G401 (cell line): Measurements from ENCODE around the gene COQ8B. TPM values are rescaled to one million over a fixed set of nuclear protein-coding genes. Genes with fewer than 3 reads are reported as not detected.

Experiments used
- DNase-seq: peaks from one replicate; pipeline ENCODE4 v3.0.0-alpha.2; 2015; ENCODE audit warnings: low spot score
- in situ Hi-C: cut with HindIII; loops from 2 replicates; pipeline ENCODE4 v1.10.0; 2016; ENCODE audit warnings: low sequenced_read_pairs, mixed read lengths
- total RNA-seq: library from RNA; depleted of rRNA; stranded (reverse); fragments of >200 nt; shearing (Covaris generic); gene quantifications from 2 replicates; pipeline ENCODE4 v1.2.3, GENCODE V29; 2014

Gene COQ8B
- total RNA-seq, 1 experiment from 2014 or later, result 58.6 TPM

GRCh38 chr19:40721140-40721486 lies 4.4 kb upstream of the COQ8B start:
- DNase-seq, result no peak
- in situ Hi-C loops, result no loop called here

- in situ Hi-C loops, result no loop called here
- DNase-seq, result no peak
Measured at GRCh38 chr19:40719414-40719894, 2.8 kb upstream of the COQ8B start.

- in situ Hi-C loops, result no loop called here
- DNase-seq, result peak; percentile 46
Measured at GRCh38 chr19:40718774-40719391, 2.2 kb upstream of the COQ8B start.

DNA sequence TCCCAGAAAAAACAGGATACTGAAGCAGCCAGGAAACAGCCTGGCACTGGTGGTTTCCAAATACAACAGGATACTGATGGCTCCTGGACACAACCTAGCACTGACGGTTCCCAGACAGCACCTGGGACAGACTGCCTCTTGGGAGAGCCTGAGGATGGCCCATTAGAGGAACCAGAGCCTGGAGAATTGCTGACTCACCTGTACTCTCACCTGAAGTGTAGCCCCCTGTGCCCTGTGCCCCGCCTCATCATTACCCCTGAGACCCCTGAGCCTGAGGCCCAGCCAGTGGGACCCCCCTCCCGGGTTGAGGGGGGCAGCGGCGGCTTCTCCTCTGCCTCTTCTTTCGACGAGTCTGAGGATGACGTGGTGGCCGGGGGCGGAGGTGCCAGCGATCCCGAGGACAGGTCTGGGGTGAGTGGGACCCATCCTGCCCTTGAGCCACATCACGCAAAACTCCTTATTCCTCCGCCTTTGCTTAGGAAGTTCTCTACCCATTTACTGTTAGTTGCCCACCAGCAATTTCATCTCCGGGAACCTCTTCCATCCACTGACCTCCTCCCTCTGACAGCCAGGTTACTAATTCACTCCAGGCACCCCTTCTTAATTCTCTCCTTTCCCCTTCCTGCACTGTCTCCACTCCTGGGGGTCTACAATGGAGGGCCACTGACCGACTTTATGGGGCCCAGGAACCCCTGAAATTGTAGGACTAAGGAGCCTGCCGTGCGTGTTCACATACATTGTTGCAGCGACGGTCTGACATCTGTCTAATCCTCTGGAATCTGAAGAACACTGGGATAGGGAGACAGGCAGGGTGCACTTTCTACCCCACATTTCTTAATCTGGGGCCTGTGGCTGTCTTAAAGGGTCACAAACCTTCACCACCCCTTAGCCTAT lies 1.4 kb upstream of the COQ8B start:
- DNase-seq, result no peak
- in situ Hi-C loops, result no loop called here

GRCh38 chr19:40717325-40717879 lies 716 bp upstream of the COQ8B start:
- DNase-seq, result no peak
- in situ Hi-C loops, result no loop called here

GRCh38 chr19:40716031-40716481 lies 630 bp downstream of the COQ8B start:
- no peak for DNase-seq
- in situ Hi-C loops, result no loop called here

- DNase-seq, result peak; percentile 96
- in situ Hi-C loops, result no loop called here
Measured at GRCh38 chr19:40714441-40715299, 2.0 kb downstream of the COQ8B start.

GRCh38 chr19:40713939-40714338 lies 2.7 kb downstream of the COQ8B start:
- in situ Hi-C loops, result no loop called here
- DNase-seq, result no peak

DNA sequence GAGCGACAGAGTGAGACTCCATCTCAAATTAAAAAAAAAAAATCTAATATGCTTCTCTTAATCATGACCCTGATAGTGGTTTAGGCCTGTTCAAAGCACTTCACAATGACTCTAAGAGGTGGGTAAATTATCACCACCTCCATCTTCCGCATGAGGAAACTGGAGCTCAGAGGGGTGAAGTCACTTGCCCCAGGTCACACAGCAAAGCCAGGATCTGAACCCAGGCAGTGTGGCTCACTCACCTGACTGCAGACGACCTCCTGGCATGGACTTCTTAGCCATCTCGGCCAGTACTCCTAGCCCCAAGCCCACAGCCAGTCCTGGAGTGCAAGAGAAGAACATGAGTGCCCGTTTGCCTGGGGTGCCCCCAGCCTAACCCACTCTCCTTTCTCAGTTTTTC lies 6.9 kb downstream of the COQ8B start:
- DNase-seq, result no peak
- in situ Hi-C loops, result no loop called here

DNA sequence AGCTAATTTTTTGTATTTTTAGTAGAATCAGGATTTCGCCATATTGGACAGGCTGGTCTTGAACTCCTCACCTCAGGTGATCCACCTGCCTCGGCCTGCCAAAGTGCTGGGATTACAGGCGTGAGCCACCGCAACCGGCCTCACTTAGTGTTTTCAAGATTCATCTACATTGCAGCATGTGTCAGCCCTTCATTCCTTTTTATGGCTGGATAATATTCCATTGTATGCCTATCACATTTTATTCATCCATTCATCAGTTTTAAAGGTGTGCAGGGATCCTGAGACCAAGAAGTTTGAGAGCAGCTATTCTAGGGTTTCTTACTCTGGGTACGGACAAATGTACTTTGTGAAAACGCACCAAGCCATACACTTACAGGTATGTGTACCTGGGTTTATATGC lies 9.1 kb downstream of the COQ8B start:
- in situ Hi-C loops, result no loop called here
- DNase-seq, result no peak

- in situ Hi-C loops, result no loop called here
- no peak for DNase-seq
Measured at GRCh38 chr19:40705950-40706619, 10.6 kb downstream of the COQ8B start.

- in situ Hi-C loops, result no loop called here
- DNase-seq, result no peak
Measured at GRCh38 chr19:40705362-40705651, 11.4 kb downstream of the COQ8B start.

DNA sequence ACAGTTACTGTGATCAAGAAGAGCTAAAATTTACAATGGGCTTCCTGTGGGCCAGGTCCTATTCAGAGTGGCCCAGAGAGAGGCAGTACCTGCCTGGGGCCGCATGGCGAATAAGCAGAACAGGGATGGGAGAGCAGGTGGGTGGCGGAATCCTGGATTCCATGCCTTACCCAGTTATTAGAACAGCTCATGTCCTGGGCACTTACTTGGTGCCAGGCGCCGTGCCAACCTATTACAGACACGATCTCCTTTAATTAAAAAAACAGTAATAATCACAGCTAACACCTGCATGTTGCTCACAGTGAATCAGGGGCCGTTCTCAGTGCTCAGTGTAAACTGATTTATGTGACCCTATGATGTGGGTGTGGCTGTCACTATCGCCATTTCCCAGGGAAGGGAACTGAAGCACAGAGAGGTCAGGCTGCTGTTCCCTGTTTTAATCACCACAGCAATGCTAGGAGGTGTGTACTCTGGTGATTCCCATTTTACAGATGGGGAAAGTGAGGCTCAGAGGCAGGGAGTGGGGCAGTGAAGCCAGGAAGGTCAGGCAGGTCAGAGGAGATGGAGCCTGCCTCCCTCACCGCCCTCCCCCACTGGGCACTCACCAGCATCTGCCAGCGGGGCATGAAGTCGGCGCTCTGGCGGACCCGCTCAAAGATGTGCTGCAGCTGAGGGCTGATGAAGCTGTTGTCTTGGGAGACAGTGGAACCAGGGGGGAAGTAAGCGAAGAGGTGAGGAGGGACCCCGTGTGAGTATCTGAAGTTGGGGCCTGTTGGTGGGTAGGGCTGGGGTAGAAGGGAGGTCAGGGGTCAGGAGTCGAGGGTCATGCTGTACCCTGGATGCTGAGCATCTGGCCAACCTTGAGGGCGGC lies 12.0 kb downstream of the COQ8B start:
- in situ Hi-C loops, result no loop called here
- no peak for DNase-seq

- in situ Hi-C loops, result no loop called here
- peak; percentile 51 for DNase-seq
Measured at GRCh38 chr19:40703029-40703755, 13.5 kb downstream of the COQ8B start.

GRCh38 chr19:40702337-40703012 lies 14.2 kb downstream of the COQ8B start:
- in situ Hi-C loops, result no loop called here

DNA sequence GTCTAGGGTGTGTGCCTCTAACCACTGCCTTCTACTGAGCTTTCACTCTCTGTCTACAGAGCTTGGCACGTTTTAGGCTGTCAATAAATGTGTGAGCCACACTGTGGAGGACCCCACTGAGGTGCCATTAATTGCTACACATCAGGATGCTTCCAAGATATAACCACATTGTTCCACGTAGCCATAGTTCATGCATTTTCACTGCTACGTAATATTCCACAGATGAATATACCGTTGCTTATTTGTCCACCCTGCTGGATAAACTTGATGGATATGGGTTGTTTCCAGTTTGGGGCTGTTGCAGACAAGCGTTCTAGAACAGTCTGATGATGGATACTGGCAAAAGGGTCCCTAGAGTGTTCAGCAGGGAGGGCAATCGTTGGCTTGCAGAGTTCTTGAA lies 14.9 kb downstream of the COQ8B start:
- DNase-seq, result no peak
- in situ Hi-C loops, result no loop called here

More at GRCh38 chr19:40702337-40703012, 14.2 kb downstream of the COQ8B start:
- DNase-seq, result peak; percentile 89

GRCh38 chr19:40700083-40700482 lies 16.6 kb downstream of the COQ8B start:
- no peak for DNase-seq
- in situ Hi-C loops, result no loop called here
